ENCODE results near the gene CDO1. TPM values are rescaled to one million over a fixed set of nuclear protein-coding genes. Genes with fewer than 3 reads are reported as not detected.

Gene CDO1
- total RNA-seq, result 0.10 TPM

GRCh38 chr5:115816226-115817081 is at the start of gene CDO1:
CDO1 (minus strand) TSS chr5:115816659; CDS start chr5:115816397, 262 bp downstream.
- Histone ChIP-seq H3K4me1 (ENCODE audit: insufficient read depth, low read length) (peaks cover 16% of the 10 kb centered on the region), H3K4me3 (ENCODE audit: low read length) (no peak within 1 kb of the TSS), H3K27me3 (ENCODE audit: insufficient read depth, low read length) (peaks cover 90% of the 10 kb centered on the region), H3K9me3 (ENCODE audit: low read depth, low read length) (no peaks in the 10 kb centered on the region)

- H3K4me3 ChIP-seq (ENCODE audit: low read length), result no peak overlapping the region
- no peaks in the 10 kb centered on the region for H3K27me3 ChIP-seq (ENCODE audit: insufficient read depth, low read length)
- peaks cover 10% of the 10 kb centered on the region for H3K4me1 ChIP-seq (ENCODE audit: insufficient read depth, low read length)
- no peaks in the 10 kb centered on the region for H3K9me3 ChIP-seq (ENCODE audit: low read depth, low read length)
These were observed 42.9 kb upstream of the CDO1 start for GRCh38 chr5:115859378-115859777.

GRCh38 chr5:115858396-115858795 is 41.9 kb upstream of the CDO1 start:
- Histone ChIP-seq H3K4me1 (ENCODE audit: insufficient read depth, low read length) (peaks cover 10% of the 10 kb centered on the region), H3K4me3 (ENCODE audit: low read length) (no peak overlapping the region), H3K9me3 (ENCODE audit: low read depth, low read length) (no peaks in the 10 kb centered on the region), H3K27me3 (ENCODE audit: insufficient read depth, low read length) (no peaks in the 10 kb centered on the region)

GRCh38 chr5:115857626-115858349 is 41.3 kb upstream of the CDO1 start:
- Histone ChIP-seq H3K4me3 (ENCODE audit: low read length) (no peak overlapping the region), H3K27me3 (ENCODE audit: insufficient read depth, low read length) (no peaks in the 10 kb centered on the region), H3K4me1 (ENCODE audit: insufficient read depth, low read length) (peaks cover 10% of the 10 kb centered on the region), H3K9me3 (ENCODE audit: low read depth, low read length) (no peaks in the 10 kb centered on the region)

- H3K27me3 ChIP-seq (ENCODE audit: insufficient read depth, low read length), result no peaks in the 10 kb centered on the region
- no peaks in the 10 kb centered on the region for H3K9me3 ChIP-seq (ENCODE audit: low read depth, low read length)
- no peak overlapping the region for H3K4me3 ChIP-seq (ENCODE audit: low read length)
- H3K4me1 ChIP-seq (ENCODE audit: insufficient read depth, low read length), result peaks cover 10% of the 10 kb centered on the region
These were observed 40.6 kb upstream of the CDO1 start for GRCh38 chr5:115857057-115857479.

- Histone ChIP-seq H3K9me3 (ENCODE audit: low read depth, low read length) (no peaks in the 10 kb centered on the region), H3K4me1 (ENCODE audit: insufficient read depth, low read length) (peaks cover 10% of the 10 kb centered on the region), H3K4me3 (ENCODE audit: low read length) (no peak overlapping the region), H3K27me3 (ENCODE audit: insufficient read depth, low read length) (no peaks in the 10 kb centered on the region)
These were observed 39.5 kb upstream of the CDO1 start for GRCh38 chr5:115855959-115856358.

- Histone ChIP-seq H3K4me3 (ENCODE audit: low read length) (no peak overlapping the region), H3K27me3 (ENCODE audit: insufficient read depth, low read length) (no peaks in the 10 kb centered on the region), H3K9me3 (ENCODE audit: low read depth, low read length) (no peaks in the 10 kb centered on the region), H3K4me1 (ENCODE audit: insufficient read depth, low read length) (peaks cover 10% of the 10 kb centered on the region)
These were observed 37.7 kb upstream of the CDO1 start for GRCh38 chr5:115854139-115854538.

- Histone ChIP-seq H3K4me3 (ENCODE audit: low read length) (no peak overlapping the region), H3K9me3 (ENCODE audit: low read depth, low read length) (no peaks in the 10 kb centered on the region), H3K27me3 (ENCODE audit: insufficient read depth, low read length) (no peaks in the 10 kb centered on the region), H3K4me1 (ENCODE audit: insufficient read depth, low read length) (no peaks in the 10 kb centered on the region)
These were observed 34.4 kb upstream of the CDO1 start for GRCh38 chr5:115850744-115851416.

GRCh38 chr5:115849258-115849798 is 32.9 kb upstream of the CDO1 start:
- peaks cover 8% of the 10 kb centered on the region for H3K4me1 ChIP-seq (ENCODE audit: insufficient read depth, low read length)
- no peaks in the 10 kb centered on the region for H3K27me3 ChIP-seq (ENCODE audit: insufficient read depth, low read length)
- no peaks in the 10 kb centered on the region for H3K9me3 ChIP-seq (ENCODE audit: low read depth, low read length)
- H3K4me3 ChIP-seq (ENCODE audit: low read length), result no peak overlapping the region

GRCh38 chr5:115847290-115847689 is 30.8 kb upstream of the CDO1 start:
- peaks cover 25% of the 10 kb centered on the region for H3K4me1 ChIP-seq (ENCODE audit: insufficient read depth, low read length)
- no peak overlapping the region for H3K4me3 ChIP-seq (ENCODE audit: low read length)
- H3K27me3 ChIP-seq (ENCODE audit: insufficient read depth, low read length), result no peaks in the 10 kb centered on the region
- H3K9me3 ChIP-seq (ENCODE audit: low read depth, low read length), result no peaks in the 10 kb centered on the region

- Histone ChIP-seq H3K9me3 (ENCODE audit: low read depth, low read length) (no peaks in the 10 kb centered on the region), H3K27me3 (ENCODE audit: insufficient read depth, low read length) (no peaks in the 10 kb centered on the region), H3K4me3 (ENCODE audit: low read length) (no peak overlapping the region), H3K4me1 (ENCODE audit: insufficient read depth, low read length) (peaks cover 38% of the 10 kb centered on the region)
These were observed 27.9 kb upstream of the CDO1 start for GRCh38 chr5:115844321-115844817.

- no peak overlapping the region for H3K4me3 ChIP-seq (ENCODE audit: low read length)
- peaks cover 46% of the 10 kb centered on the region for H3K4me1 ChIP-seq (ENCODE audit: insufficient read depth, low read length)
- no peaks in the 10 kb centered on the region for H3K9me3 ChIP-seq (ENCODE audit: low read depth, low read length)
- H3K27me3 ChIP-seq (ENCODE audit: insufficient read depth, low read length), result no peaks in the 10 kb centered on the region
These were observed 27.1 kb upstream of the CDO1 start for GRCh38 chr5:115843444-115844130.

- no peaks in the 10 kb centered on the region for H3K27me3 ChIP-seq (ENCODE audit: insufficient read depth, low read length)
- H3K4me3 ChIP-seq (ENCODE audit: low read length), result peak overlapping the region; percentile 95
- H3K4me1 ChIP-seq (ENCODE audit: insufficient read depth, low read length), result peaks cover 47% of the 10 kb centered on the region
- no peaks in the 10 kb centered on the region for H3K9me3 ChIP-seq (ENCODE audit: low read depth, low read length)
These were observed 26.5 kb upstream of the CDO1 start for GRCh38 chr5:115842952-115843351.

Measured in mononuclear cell (primary cell).